HG03378 (cell line): ENCODE data around the gene PTPRH.

Source experiments
- ATAC-seq: cut with Tn5 transposase; IDR thresholded peaks from one replicate; pipeline ENCODE4 v1.9.1; 2021; ENCODE audit warnings: mild to moderate bottlenecking, moderate library complexity; ENCODE audit not compliant: unreplicated experiment

Gene PTPRH

DNA sequence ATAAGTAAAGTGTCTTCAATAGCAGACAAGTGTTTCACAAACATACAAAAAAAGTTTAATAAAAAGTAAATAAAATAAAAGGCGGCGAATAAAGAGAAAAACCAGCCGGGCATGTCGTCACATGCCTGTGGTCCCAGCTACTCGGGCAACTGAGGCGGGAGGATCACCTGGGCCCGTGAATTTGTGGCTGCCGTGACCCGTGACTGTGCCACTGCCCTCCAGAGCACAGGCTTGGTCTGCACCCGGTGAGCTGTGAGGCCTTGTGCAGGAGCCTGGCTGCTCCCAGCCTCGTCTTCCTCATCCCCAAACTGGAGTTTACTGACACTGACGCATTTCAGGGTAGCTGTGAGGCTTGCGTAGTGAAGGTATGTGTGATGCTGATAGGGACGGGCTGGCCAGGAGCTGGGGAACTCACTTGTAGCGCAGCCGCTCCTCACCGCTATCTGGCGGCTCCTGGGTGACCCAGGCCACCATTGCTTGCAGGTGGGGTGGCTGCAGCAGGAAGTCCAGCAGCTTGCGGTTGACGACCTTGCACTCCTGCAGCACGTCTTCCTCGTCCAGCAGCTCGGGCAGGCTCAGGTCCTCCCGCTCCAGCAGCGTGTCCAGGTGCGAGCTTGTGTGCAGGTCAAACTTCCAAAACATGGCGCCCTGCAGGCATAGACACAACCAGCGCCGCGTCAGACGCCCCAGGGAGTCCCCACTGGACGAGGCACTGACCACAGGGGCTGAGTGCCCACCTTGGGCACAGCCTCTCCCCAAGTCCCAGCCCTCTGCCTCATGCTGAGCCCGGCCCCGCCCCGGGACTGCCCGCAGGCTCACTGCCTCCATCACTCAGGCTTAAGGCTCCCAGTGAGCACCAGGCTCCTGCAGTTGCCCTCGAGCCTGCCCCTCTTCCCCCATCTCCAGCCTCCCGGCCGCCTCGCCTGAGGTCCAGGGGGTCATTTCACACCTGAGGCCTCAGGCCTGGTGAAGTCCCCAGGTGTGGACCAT is 37.5 kb upstream of the PTPRH start:
- no peak for ATAC-seq

DNA sequence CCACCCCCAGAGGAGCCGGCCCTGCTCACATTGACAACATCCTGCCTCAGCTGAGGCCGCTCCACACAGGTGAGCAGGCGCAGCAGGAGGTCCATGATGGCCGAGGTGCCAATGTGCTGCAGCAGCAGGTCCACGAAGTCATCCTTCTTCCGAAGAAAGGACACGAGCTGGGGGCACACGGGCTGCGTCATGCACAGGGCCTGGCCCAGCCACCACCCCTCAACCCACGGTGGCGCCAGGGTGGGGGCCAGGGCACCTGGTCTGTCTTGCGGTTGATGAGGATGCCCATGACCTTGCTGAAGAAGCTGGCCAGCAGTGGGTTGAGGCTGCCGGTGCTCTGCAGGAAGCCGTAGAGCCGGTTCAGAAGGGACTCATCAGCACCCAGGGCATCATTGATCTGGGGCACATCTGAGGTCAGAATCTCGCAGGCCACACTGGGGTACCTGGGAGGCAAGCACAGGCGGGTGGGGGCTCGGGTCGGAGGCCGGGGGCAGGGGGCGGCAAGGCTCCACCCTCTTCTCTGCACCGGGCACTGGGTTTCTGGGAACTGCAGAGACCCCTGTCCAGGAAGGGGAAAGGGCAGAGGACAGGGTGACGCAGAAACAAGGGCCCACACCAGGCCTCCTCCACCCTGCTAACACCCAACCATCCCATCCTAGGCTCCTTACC is 36.1 kb upstream of the PTPRH start:
- no peak for ATAC-seq

DNA sequence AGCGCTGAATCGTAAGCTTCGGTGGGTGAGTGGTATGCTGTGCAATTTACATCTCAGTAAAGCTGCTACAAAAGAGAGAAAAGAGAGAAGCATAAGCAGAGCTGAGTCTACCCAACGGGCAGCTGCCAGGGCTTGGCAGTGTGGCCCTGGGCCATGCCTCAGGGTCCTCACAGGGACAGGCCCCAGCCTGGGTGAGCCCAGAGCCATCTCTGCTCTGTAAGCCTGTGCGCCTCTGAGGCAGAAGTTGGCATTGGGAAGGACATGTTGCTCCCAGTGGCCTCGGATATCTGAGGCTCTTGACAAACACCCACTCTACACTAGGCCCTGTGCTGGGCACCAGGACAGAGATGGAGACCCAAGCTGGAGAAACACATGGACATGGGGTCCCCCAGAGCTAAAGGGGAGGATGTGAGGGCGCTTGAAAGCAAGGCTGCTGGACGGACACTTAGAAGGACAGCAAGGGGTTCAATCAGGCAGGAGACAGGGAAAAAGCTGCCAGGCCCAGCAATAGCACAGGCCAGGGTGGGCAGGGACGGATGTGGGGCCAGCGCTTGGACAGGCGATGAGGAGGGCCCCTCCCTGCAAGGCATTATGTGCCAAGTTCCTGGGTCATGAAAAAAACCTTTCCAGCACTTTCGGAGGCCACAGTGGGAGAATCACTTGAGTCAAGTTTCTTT is 34.8 kb upstream of the PTPRH start:
- ATAC-seq: no peak

DNA sequence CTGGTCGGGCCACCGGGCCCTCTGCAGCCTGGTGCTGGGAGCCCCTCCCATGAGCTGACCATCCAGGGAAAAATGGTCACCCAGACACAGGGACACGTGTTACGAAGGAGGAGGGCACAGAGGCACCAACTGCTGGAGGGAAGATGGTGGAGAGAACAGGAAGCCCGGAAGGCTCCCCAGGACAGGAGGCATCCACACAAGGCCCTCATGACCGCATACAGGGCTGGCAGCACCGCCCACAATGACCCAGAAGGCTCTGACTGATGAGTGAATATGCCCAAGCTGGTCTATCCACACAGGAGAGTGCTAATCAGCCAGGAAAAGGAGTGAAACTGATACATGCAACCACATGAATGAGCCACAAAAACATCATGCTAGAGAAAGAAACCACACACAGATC is 33.2 kb upstream of the PTPRH start:
- no peak for ATAC-seq

DNA sequence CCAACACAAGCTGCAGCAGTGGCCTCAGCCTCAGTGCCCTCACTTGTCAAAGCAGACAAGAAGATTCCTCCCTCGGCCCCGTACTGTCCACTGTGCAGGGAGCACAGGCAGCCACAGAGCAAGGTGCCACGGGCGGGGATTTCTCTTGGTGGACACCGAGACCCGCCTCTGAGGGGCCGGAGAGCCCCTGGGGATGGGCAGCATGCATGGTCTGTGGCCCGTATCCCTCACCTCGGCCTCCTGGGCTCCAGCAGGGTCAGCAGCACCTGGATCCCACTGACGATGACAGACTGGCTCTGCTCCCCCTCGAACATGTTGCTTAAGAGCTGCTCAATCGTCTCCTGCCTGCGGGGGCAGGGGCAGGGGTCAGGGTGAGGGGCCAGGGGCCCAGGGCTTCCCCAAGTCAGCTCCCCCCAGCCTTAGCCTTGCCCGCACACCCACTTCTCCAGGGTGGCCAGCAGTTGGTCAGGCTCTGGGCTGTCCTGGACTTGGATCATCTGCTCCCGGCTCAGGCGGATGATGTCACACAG is 32.7 kb upstream of the PTPRH start:
- ATAC-seq: no peak

DNA sequence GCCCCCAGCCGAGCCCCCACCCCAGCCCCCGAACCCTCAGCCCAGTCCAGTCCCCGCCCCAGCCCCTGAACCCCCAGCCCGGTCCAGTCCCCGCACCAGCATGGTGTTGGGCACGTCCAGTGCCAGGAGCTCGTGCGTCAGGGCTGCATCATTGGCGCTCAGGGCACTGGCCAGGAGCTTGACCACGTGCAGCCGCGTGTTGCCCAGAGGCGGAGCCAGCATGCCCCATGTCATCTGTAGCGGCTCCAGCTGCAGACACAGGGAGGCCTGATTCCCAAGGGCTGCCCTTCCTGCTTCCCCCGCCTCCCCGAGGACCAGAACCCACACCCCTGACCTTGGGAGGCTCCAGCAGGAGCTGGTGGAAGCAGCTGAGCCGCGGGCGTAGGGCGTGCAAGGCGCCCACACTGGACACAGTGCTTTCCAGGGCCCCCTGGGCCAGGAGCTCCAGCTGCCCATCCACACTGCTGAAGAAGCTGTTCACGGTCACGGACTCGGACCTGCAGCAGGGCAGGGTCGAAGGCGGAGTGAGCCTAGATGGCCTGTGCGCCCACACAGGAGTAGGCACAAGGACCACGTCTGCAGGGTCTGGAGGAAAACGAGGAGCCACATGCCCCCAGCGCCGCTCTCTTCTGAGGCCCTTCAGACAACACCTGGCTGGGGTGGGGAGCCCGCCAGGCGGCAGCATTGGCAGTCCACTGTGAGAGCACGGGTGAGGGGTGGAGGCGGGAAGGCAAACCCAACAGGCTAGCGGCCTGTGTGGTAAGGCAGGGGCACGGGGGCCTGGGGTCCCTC is 32.0 kb upstream of the PTPRH start:
- no peak for ATAC-seq

DNA sequence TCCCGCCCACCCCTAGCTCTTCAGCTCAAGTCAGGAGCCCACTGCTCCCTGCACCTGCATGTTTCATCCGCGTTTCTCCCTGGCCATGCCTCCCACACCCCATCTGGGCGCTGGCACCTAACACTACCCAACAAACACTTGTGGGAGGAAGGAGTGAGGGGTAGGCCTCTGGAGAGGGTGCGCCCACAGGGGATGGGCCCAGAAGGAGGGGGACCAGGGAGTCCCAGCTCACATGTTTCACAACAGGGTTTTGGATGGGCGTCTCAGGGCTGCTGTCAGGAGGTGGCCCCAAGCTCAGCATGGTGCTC is 31.4 kb upstream of the PTPRH start:
- ATAC-seq: no peak

DNA sequence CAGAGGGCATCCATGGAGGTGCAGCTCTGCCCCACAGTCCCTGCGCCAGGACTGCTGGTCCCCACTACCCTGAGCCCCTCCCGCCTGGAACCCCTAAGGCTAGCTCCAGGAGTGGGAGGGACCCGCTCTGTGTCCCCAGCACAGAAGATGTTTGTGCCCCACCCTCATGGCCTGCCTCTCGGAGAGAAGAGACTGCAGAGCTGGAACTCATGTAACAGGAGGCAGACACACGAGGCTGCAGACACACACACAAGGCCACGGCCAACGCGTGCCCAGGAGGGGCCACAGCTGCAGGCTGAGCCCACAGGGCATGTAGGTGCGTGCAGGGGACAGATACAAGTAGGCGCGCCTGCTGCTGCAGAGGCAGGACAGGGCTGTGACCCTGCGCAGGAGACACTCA is 29.7 kb upstream of the PTPRH start:
- ATAC-seq: no peak

DNA sequence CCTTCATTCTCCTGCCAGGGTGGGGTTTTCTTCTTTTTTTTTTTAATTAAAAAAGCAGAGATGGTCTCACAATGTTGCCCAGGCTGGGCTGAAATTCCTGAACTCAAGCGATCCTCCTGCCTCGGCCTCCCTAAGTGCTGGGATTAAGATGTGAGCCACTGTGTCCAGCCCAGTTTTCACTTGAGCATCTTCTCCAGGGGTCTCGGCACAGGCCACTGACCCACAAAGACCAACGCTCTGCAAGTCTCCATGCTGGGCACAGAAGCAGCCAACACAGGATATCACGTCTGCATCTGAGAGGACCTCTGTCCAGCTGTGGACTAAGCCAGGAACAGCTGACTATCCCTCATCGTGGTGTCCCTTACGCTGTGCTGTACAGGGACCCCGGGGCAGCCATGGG is 28.7 kb upstream of the PTPRH start:
- no peak for ATAC-seq

DNA sequence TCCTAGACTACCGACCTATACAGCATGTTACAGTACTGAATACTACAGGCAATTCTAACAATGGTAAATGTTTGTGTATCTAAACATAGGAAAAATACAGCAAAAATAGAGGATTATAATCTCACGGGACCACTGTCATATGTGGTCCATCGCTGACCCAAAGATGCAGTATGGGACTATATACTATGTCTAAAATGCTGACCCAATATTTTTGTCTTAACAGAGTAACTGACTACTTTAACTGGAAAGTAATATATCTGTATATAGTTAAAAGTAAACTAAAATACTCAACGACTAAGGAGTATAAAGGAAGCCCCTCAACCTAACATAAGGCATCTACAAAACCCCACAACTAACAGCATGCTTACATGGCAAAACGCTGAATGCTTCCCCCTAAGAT is 23.7 kb upstream of the PTPRH start:
- ATAC-seq: no peak

DNA sequence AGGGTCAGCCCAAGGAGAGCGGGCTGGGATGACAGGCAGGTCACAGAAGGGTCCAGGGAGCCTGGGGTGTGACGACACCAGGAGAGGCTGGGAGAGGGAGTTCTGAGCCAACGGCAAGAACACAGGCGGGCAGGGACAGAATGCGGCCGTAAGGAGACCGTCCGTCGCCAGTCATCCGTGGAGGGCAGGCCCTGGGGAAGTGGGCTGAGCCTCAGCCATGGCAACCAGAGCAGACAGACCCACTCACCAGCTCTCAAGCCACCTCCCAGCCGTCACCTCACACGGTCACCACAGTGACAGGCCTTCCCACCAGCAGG is 22.9 kb upstream of the PTPRH start:
- ATAC-seq: no peak

DNA sequence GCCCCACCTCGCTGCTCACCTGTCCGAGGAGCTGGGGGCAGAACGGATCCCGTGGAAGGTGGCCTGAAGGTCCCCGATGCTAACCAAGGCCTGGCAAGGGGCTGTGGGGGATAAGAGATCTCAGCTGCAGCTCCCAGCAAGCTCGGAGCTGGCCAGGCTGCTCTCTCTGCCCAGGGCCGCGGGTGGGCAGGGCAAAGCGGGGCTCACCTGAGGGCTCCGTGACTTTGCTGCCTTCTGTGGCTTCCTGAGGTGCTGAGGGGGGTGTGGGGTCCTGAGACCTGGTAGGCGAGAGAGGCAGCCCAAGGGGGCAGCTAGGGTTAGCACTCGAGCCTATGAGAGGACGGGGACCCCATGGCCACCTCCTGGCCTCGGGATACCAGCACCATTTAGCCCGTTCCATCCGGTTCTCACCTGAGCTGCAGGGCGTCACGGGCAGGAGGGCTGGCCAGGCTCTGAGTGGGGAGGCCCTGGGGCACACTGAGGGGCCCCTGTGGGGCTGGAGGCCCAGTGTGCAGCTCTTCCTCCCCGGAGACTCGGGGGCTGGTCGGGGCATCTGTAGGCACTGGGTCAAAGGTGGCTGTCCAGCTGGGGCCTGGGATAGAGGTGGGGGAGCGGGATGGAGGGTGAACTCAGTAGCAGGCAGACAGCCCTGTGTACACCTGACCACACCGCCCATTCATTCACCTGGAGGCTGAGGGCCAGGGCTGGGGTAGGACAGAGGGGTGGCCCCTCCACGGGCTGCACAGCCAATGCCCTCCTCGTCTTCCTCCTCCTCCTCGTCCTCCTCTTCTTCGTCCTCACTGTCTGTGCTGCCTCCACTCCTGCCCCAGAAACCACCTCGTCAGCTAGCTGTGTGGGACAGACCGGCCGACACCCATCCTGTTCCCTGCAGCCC is 22.3 kb upstream of the PTPRH start:
- ATAC-seq: no peak

DNA sequence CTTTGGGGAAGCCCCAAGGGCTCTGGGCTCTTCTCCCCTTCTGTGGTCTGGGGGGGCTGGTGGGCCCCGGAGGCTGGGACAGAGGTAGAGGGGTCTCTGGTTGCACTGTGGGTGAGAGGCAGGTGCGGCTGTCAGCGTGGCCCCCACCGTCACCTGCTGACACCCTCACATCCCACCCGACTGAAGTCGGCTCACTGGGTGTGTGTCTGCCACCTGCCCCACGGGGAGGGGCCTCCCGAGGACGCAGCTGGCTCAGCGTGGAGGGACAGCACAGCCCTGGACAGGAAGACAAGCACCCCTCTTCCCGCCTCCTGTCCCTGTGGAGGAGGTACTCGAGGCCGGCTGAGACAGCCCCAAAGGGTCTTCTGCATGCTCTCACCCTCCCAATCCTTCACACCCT is 21.5 kb upstream of the PTPRH start:
- ATAC-seq: no peak

DNA sequence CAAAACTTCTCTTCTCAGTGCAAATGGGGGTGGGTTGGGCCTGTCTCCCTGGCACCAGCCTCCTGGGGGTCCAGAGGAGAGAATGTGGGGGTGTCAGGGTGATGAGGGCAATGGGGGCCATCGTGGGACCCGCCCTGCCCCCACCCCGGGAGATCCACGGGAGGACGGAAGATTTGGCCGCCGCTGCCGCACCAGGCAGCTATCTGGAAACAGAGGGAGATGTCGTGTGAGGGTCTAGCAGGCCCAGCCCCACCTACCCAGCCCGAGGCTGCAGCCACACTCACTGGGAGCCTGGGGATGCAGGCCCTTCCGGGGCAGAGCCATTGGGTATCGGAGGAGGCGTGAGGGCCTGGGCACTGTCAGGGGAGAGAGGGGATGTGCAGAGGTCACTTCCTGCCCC is 21.0 kb upstream of the PTPRH start:
- ATAC-seq: no peak

DNA sequence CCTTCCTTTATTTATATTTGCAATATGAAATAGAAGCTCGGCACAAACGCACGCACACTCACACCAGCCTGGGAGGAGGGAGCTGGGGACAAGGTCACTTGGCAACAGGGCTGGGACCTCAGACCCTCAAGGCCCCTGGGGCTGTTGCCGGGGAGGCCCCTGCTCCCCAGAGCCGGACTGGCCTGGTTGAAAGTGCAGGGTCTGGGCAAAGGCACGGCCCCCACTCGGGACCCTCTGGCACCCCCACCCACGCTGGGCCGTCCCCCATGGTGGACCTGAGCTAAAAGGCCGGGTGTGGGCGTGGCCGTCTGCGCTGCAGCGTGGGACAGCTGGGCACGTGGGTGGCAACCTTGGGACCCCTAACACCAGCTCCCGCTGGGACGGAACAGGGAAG is 20.5 kb upstream of the PTPRH start:
- ATAC-seq: no peak

DNA sequence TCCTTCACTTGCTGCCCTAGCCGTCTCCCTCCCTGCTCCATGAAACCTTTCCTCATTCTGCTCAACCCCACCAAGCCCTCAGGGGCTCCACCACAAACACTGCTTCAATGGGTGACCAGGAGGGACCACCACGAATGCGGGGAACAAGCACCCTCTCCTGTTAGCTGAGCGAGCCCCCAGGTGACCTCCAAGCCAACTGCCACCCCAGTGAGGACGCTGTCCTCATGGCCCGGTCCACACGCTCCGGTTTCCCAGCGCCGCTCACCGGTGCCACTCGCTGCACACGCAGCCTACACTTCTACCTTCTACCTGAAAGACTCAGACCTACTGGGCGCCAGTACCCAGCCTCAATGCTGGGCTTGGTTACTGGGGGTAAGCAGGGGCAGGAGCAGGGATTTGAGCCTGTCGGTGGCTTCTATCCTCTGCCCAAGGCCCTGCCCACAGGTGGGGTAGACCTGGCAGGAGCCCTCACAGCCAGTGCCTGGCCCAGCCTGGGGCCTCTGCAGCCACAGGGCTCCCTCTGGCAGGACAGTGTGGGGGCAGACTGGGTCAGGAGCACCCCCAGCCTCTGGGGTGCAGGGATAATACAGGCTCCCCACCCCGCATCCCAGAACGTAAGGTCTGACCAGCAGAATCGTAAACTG is 20.0 kb upstream of the PTPRH start:
- no peak for ATAC-seq

DNA sequence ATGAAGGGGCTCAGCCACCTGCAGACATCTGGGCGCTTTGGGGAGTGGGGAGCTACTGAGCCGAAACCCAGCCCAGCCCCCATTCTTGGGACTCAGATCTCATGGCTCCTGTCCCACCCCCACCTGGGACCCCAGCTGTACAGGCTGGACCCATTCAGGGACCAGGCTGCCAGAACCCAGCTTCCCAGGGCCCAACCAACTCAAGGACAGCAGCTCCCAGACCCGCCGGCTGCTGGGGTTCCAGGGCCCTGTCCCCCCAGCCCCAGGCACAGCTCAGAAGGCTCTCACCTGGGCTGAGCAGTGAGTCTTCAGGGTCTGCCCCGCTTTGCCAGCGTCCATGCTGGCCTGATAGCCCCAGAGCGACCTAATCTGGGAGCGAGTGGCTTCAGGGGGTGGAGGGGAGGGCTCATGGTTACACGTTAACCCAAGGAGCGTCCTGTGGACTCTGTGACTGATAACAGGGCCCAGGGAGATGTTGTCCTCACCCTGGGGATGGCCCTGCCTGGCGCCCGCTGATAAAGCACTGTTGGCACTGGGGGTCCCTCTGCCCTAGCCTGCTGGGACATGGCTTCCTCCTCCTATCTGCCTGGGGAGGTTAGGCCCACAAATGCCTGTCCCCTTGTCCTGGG is 19.2 kb upstream of the PTPRH start, which contains the start of gene TMEM86B:
TMEM86B (minus strand) TSS at position 361 of the 629 bp plus-strand sequence; CDS start at position 339, 22 bp downstream.
- ATAC-seq: no peak

DNA sequence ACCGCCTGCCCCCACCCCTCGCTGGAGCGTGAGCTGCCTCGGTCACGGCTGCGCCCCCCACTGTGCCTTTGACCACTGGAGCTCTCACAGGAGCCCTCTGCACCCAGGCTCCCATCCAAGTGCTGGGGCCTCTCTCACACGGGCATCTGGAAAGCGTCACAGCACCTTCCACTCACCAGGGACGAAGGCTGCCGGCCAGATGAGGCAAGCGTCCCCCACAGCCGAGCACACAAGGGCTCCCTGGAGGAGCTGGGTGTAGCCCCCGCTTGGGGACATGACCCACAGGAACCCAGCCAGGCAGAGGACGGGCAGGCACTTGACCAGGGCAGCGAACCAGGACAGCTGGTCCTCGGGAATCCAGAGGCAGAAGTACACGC is 18.7 kb upstream of the PTPRH start:
- no peak for ATAC-seq
